D721Med (cell line): Measurements from ENCODE around the gene OXLD1.
"Not testable (repeated sequence)": the region's sequence is repeated elsewhere in the genome, so short reads cannot be mapped to it uniquely, and the experiment has no call there.

Experiments
- DNase-seq: peaks from one replicate; pipeline ENCODE4 v3.0.0; 2011; ENCODE audit warnings: low spot score; ENCODE audit not compliant: insufficient read length
- FAIRE-seq: peaks from 2 replicates; lab custom pipeline; 2011; peaks lifted over from hg19 to GRCh38; lab: Jason Lieb, UNC
- TF ChIP-seq, protein P1 (sequence below): IDR thresholded peaks from 2 replicates; pipeline ENCODE4 v1.5.1; 2012; ENCODE audit warnings: mild to moderate bottlenecking, control low read depth; ENCODE audit not compliant: insufficient read depth; ENCODE audit errors: missing control alignments

Gene OXLD1

DNA sequence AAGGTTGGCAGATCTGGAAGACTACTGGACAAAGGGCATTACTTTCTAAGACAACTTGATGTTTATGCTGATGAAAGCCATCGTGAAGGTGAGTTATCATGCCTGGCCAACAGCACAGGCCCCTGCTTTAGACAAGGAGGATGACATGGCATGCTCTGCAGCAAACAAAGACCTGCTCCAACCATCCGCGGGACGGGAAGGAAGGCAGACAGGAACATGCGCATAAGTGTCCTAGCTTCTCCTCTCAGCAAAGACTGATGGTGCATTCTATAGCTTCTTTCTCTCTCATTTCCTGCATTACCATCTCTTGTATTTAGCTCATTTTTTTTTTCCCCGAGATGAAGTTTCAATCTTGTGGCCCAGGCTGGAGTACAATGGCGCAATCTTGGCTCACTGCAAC is 34.9 kb downstream of the OXLD1 start:
- no peak for DNase-seq
- no peak for FAIRE-seq
- TF ChIP-seq, protein P1, sequence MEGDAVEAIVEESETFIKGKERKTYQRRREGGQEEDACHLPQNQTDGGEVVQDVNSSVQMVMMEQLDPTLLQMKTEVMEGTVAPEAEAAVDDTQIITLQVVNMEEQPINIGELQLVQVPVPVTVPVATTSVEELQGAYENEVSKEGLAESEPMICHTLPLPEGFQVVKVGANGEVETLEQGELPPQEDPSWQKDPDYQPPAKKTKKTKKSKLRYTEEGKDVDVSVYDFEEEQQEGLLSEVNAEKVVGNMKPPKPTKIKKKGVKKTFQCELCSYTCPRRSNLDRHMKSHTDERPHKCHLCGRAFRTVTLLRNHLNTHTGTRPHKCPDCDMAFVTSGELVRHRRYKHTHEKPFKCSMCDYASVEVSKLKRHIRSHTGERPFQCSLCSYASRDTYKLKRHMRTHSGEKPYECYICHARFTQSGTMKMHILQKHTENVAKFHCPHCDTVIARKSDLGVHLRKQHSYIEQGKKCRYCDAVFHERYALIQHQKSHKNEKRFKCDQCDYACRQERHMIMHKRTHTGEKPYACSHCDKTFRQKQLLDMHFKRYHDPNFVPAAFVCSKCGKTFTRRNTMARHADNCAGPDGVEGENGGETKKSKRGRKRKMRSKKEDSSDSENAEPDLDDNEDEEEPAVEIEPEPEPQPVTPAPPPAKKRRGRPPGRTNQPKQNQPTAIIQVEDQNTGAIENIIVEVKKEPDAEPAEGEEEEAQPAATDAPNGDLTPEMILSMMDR = no peak

- FAIRE-seq (no peak), DNase-seq (no peak)
- TF ChIP-seq, protein P1 = no peak
Measured at GRCh38 chr17:81630274-81630673, 36.1 kb downstream of the OXLD1 start.

GRCh38 chr17:81621494-81622130 is 44.8 kb downstream of the OXLD1 start:
- FAIRE-seq = no peak

DNA sequence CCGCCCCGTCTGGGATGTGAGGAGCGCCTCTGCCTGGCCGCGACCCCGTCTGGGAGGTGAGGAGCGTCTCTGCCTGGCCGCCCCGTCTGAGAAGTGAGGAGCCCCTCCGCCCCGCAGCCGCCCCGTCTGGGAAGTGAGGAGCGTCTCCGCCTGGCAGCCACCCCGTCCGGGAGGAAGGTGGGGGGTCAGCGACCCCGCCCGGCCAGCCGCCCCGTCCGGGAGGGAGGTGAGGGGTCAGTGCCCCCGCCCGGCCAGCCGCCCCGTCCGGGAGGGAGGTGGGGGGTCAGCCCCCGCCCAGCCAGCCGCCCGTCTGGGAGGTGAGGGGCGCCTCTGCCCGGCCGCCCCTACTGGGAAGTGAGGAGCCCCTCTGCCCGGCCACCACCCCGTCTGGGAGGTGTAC is 48.1 kb downstream of the OXLD1 start:
- not testable (repeated sequence) for FAIRE-seq, DNase-seq

More at GRCh38 chr17:81621494-81622130, 44.8 kb downstream of the OXLD1 start:
- TF ChIP-seq, protein P1 = no peak
- no peak for DNase-seq

DNA sequence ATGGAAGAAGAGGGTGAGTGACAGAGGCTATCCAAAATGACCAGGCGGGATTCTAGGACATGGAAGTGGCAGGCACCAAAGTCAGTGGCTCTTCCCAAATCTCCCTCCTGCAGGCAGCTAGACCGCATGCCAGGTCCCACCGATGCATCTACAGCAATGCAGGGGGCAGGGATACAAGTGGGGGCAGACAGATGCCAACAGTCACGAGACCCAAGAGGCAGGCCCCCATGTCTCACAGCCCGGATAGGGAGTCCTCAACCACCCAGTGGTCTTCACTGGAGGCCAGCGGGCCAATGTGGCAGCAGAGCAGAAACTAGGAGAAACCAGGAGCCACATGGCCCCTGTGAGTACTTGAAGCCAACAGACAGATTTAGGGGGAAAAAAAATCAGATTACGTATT is 49.5 kb downstream of the OXLD1 start:
- DNase-seq (no peak), FAIRE-seq (no peak)
- TF ChIP-seq, protein P1 = no peak

DNA sequence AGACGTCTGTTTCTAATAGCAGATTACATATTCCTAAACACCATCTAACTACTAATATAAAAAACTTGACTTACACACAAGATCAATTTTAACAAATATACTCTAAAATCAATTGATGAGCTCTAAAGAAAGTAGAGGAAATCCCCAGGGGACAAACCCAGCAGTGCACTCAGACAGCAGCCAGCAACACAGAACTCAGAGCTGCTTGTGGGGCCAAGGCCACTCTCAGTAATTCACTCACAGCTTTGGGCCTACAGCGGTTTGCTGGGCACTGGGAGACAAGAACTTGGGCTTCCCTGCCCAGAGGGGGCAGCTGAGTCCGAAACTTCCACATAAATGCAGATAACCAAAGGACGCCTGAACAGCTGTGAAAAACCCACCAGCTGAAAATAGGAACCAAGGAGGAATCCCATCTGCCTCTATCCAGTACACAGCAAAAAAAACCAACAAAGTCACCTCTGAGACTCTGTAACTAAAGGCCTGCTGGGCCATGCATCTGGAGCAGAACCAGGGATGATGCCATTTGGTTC is 50.9 kb downstream of the OXLD1 start:
- TF ChIP-seq, protein P1 = no peak
- no peak for DNase-seq
- FAIRE-seq = no peak
